ENCODE results near the gene KRTAP10-3.

DNA sequence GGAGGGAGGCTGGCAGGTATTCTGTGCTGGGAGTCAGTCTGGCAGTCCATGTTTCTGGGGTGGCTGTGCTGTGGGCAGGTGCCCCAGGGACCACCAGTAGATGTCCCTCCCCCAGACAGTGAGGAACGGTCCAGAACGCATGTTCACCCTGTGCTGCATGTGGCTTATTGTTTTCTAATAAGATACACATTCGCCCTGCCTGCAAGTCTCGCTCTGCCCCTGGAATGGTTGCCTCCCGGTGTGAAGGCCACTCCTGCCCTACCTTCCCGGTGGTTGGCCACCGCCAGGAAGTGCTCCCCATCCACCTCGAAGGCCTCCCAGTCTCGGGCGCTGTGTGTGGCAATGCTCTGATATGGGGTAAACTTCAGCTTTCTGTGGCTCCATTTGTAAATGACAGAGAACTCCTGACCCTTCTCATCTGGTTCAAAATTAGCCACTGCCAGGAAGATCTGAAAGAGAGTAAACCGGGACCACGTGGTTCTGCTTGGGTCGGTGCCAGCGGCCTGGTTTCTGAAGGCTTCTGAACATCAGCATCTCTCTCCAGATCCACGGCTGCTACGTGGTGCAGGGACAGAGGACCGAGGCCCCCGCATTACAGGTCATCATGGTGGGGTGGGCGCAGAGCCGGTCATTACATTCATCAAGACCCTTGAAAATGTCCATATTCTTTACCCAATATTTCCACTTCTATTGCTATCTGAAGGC is 33.1 kb downstream of the KRTAP10-3 start:
- TF ChIP-seq POLR2A (IDR thresholded peaks at IDR 0.05) (no peak), POLR2AphosphoS5 (IDR thresholded peaks at IDR 0.05) (no peak)
- TF ChIP-seq, protein P1, sequence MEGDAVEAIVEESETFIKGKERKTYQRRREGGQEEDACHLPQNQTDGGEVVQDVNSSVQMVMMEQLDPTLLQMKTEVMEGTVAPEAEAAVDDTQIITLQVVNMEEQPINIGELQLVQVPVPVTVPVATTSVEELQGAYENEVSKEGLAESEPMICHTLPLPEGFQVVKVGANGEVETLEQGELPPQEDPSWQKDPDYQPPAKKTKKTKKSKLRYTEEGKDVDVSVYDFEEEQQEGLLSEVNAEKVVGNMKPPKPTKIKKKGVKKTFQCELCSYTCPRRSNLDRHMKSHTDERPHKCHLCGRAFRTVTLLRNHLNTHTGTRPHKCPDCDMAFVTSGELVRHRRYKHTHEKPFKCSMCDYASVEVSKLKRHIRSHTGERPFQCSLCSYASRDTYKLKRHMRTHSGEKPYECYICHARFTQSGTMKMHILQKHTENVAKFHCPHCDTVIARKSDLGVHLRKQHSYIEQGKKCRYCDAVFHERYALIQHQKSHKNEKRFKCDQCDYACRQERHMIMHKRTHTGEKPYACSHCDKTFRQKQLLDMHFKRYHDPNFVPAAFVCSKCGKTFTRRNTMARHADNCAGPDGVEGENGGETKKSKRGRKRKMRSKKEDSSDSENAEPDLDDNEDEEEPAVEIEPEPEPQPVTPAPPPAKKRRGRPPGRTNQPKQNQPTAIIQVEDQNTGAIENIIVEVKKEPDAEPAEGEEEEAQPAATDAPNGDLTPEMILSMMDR (IDR thresholded peaks at IDR 0.05): no peak

All from breast epithelium (tissue), 3 donors.